Measurements from ENCODE around the gene CREB5.

Gene CREB5

GRCh38 chr7:28709748-28710147 is 297.4 kb downstream of the CREB5 start:
- no peak for DNase-seq (ENCODE audit: low spot score)

- no peak for DNase-seq (ENCODE audit: low spot score)
Observed at GRCh38 chr7:28711114-28711513, 298.8 kb downstream of the CREB5 start.

- no peak for DNase-seq (ENCODE audit: low spot score)
Observed at GRCh38 chr7:28714459-28715120, 302.3 kb downstream of the CREB5 start.

GRCh38 chr7:28717445-28718054 is 305.2 kb downstream of the CREB5 start:
- DNase-seq (ENCODE audit: low spot score) = no peak

- no peak for DNase-seq (ENCODE audit: low spot score)
Observed at GRCh38 chr7:28718055-28718481, 305.8 kb downstream of the CREB5 start.

- no peak for DNase-seq (ENCODE audit: low spot score)
Observed at GRCh38 chr7:28718545-28718944, 306.2 kb downstream of the CREB5 start.

GRCh38 chr7:28722684-28723083 is 310.4 kb downstream of the CREB5 start:
- DNase-seq (ENCODE audit: low spot score) = no peak

- no peak for DNase-seq (ENCODE audit: low spot score)
Observed at GRCh38 chr7:28723336-28723735, 311.0 kb downstream of the CREB5 start.

- DNase-seq (ENCODE audit: low spot score) = no peak
Observed at GRCh38 chr7:28724563-28724962, 312.2 kb downstream of the CREB5 start.

- no peak for DNase-seq (ENCODE audit: low spot score)
Observed at GRCh38 chr7:28725045-28725642, 312.8 kb downstream of the CREB5 start.

GRCh38 chr7:28725911-28726310 is 313.6 kb downstream of the CREB5 start:
- DNase-seq (ENCODE audit: low spot score) = no peak

GRCh38 chr7:28726555-28726954 is 314.2 kb downstream of the CREB5 start:
- no peak for DNase-seq (ENCODE audit: low spot score)

- no peak for DNase-seq (ENCODE audit: low spot score)
Observed at GRCh38 chr7:28729281-28729680, 317.0 kb downstream of the CREB5 start.

- DNase-seq (ENCODE audit: low spot score) = no peak
Observed at GRCh38 chr7:28729727-28730126, 317.4 kb downstream of the CREB5 start.

- DNase-seq (ENCODE audit: low spot score) = no peak
Observed at GRCh38 chr7:28731092-28731658, 318.9 kb downstream of the CREB5 start.

GRCh38 chr7:28732071-28732869 is 320.0 kb downstream of the CREB5 start:
- DNase-seq (ENCODE audit: low spot score) = no peak

GRCh38 chr7:28733035-28733434 is 320.7 kb downstream of the CREB5 start:
- DNase-seq (ENCODE audit: low spot score) = no peak

GRCh38 chr7:28738412-28738811 is 326.1 kb downstream of the CREB5 start:
- DNase-seq (ENCODE audit: low spot score) = no peak

GRCh38 chr7:28739128-28739527 is 326.8 kb downstream of the CREB5 start:
- DNase-seq (ENCODE audit: low spot score) = no peak

GRCh38 chr7:28739826-28740225 is 327.5 kb downstream of the CREB5 start:
- no peak for DNase-seq (ENCODE audit: low spot score)

GRCh38 chr7:28744951-28745350 is 332.6 kb downstream of the CREB5 start:
- DNase-seq (ENCODE audit: low spot score) = no peak

- DNase-seq (ENCODE audit: low spot score) = no peak
Observed at GRCh38 chr7:28745351-28745750, 333.0 kb downstream of the CREB5 start.

Data from hepatic stellate cell (primary cell).